HepG2 (cell line): ENCODE results near the gene U2AF2. TPM values are rescaled to one million over a fixed set of nuclear protein-coding genes. Genes with fewer than 3 reads are reported as not detected.

Source experiments
- AGO2 ChIP-seq: fragments of 200-400 bp; formaldehyde crosslinking; optimal IDR thresholded peaks from 2 replicates; pipeline ENCODE3; 2017; ENCODE audit warnings: mild to moderate bottlenecking, low read depth, low read length, moderate library complexity
- AKAP8 ChIP-seq: sonication (generic); formaldehyde crosslinking; IDR thresholded peaks from 2 replicates; pipeline ENCODE4 v1.5.1; 2020; ENCODE audit warnings: mild to moderate bottlenecking, missing genetic modification reagents
- ATF7 ChIP-seq, 2 experiments: fragments of 450-650 bp in 1 of 2; sonication (generic) in 1 of 2; formaldehyde crosslinking in 1 of 2; IDR thresholded peaks; 2 replicates each; pipeline versions ENCODE4 v1.4.0 to v1.6.1; 2016 to 2020; ENCODE audit warnings: antibody characterized with exemption in 1 of 2, mild to moderate bottlenecking in 1 of 2, missing genetic modification reagents in 1 of 2
- KLF16 ChIP-seq, 2 experiments: sonication (generic) in 1 of 2; formaldehyde crosslinking in 1 of 2; IDR thresholded peaks; 2 replicates each; pipeline versions ENCODE4 v1.6.1 to v1.8.0; 2016 to 2023; ENCODE audit warnings: missing genetic modification reagents in 2 of 2, missing compliant biosample characterization in 1 of 2
- LRRFIP1 ChIP-seq: sonication (generic); formaldehyde crosslinking; conservative IDR thresholded peaks from 2 replicates; pipeline ENCODE4 v1.4.0; 2020; ENCODE audit warnings: missing genetic modification reagents
- NFYB ChIP-seq: sonication (generic); formaldehyde crosslinking; IDR thresholded peaks from 2 replicates; pipeline ENCODE4 v1.4.0; 2020; ENCODE audit warnings: missing genetic modification reagents
- NR2C2 ChIP-seq: sonication (generic); formaldehyde crosslinking; IDR thresholded peaks from 2 replicates; pipeline ENCODE4 v1.4.0; 2020; ENCODE audit warnings: missing genetic modification reagents, mild to moderate bottlenecking, moderate library complexity, borderline replicate concordance
- POGZ ChIP-seq: sonication (generic); formaldehyde crosslinking; IDR thresholded peaks from 2 replicates; pipeline ENCODE4 v1.4.0; 2020; ENCODE audit warnings: mild to moderate bottlenecking, missing genetic modification reagents
- SNRNP70 ChIP-seq: fragments of 200-400 bp; formaldehyde crosslinking; IDR thresholded peaks from 2 replicates; pipeline ENCODE4 v1.6.1; 2017; ENCODE audit warnings: mild to moderate bottlenecking, low read depth, low read length, moderate library complexity
- TARDBP ChIP-seq: sonication (generic); formaldehyde crosslinking; IDR thresholded peaks from 2 replicates; pipeline ENCODE4 v1.8.0; 2022; ENCODE audit warnings: mild to moderate bottlenecking, missing genetic modification reagents
- ZFYVE20 ChIP-seq: sonication (generic); formaldehyde crosslinking; IDR thresholded peaks from 2 replicates; pipeline ENCODE4 v1.8.0; 2023; ENCODE audit warnings: low read depth, mild to moderate bottlenecking, moderate library complexity, missing genetic modification reagents, borderline replicate concordance
- ZNF512 ChIP-seq: sonication (generic); formaldehyde crosslinking; IDR thresholded peaks from 2 replicates; pipeline ENCODE4 v1.4.0; 2020; ENCODE audit warnings: mild to moderate bottlenecking, missing genetic modification reagents
- ZNF646 ChIP-seq: sonication (generic); formaldehyde crosslinking; IDR thresholded peaks from 2 replicates; pipeline ENCODE4 v1.9.0; 2021; ENCODE audit warnings: mild to moderate bottlenecking, missing genetic modification reagents
- ZNF672 ChIP-seq: sonication (generic); formaldehyde crosslinking; IDR thresholded peaks from 2 replicates; pipeline ENCODE4 v1.8.1; 2022; ENCODE audit warnings: missing genetic modification reagents
- ZNF674 ChIP-seq: sonication (generic); formaldehyde crosslinking; IDR thresholded peaks from 2 replicates; pipeline ENCODE4 v1.5.0; 2020; ENCODE audit warnings: low read depth, mild to moderate bottlenecking, missing genetic modification reagents
- ZNF709 ChIP-seq: sonication (generic); formaldehyde crosslinking; IDR thresholded peaks from 2 replicates; pipeline ENCODE4 v1.5.0; 2020; ENCODE audit warnings: mild to moderate bottlenecking, missing genetic modification reagents
- ZNF772 ChIP-seq: sonication (generic); formaldehyde crosslinking; IDR thresholded peaks from 2 replicates; pipeline ENCODE4 v1.5.0; 2020; ENCODE audit warnings: mild to moderate bottlenecking, missing genetic modification reagents
- ZNF781 ChIP-seq: sonication (generic); formaldehyde crosslinking; IDR thresholded peaks from 2 replicates; pipeline ENCODE4 v1.5.1; 2020; ENCODE audit warnings: borderline replicate concordance, mild to moderate bottlenecking, missing genetic modification reagents; ENCODE audit errors: not compliant biosample characterization
- polyA plus RNA-seq, 8 experiments: library from polyadenylated mRNA; depleted of rRNA in 3 of 8; stranded (reverse) in 7 of 8; unstranded in 1 of 8; fragments of >200 nt; fragmentation: Illumina TruSeq in 4 of 8; extraction: Trizol in 4 of 8; gene quantifications; 2 replicates each; pipeline versions ENCODE4 v1.2.1 to v1.2.3, GENCODE V29; 2011 to 2016; ENCODE audit warnings: low read depth in 4 of 8, missing spikeins in 1 of 8, mixed read lengths in 1 of 8; ENCODE audit not compliant: insufficient read depth in 1 of 8
- total RNA-seq, 5 experiments: library from RNA; depleted of rRNA; stranded (reverse); fragments of >200 nt; fragmentation: Illumina TruSeq; extraction: Trizol; gene quantifications; 2 replicates each; pipeline ENCODE4 v1.2.3, GENCODE V29; 2016; ENCODE audit warnings: low read depth in 1 of 5

The U2AF2 gene
- total and polyA plus RNA-seq, 2 of the 13 experiments (the other 11 are each of a cell fraction or from before 2014, with no cell fraction given): 84.3 to 124 TPM

GRCh38 chr19:55653651-55654322, 1.0 kb upstream of the U2AF2 start (continued):
- TF ChIP-seq ZNF646 (CRISPR knock-in tag) (no peak), ZNF709 (peak; percentile 51; the same call in 1 of the 2 replicates), ZNF772 (CRISPR knock-in tag) (peak; percentile 39; the same call in 1 of the 2 replicates), NR2C2 (CRISPR knock-in tag) (peak; percentile 90), TARDBP (CRISPR knock-in tag) (peak; percentile 92), KLF16 (CRISPR knock-in tag; IDR thresholded peaks at IDR 0.05) (peak in 1 of 2 experiments; percentile 72; a peak in 1 of 4 replicates), NFYB (CRISPR knock-in tag) (no peak), ZNF781 (no peak), LRRFIP1 (CRISPR knock-in tag) (no peak), ZFYVE20 (CRISPR knock-in tag) (no peak), ATF7 (IDR thresholded peaks at IDR 0.05) (no peak), ATF7 (CRISPR knock-in tag; IDR thresholded peaks at IDR 0.05) (no peak), ZNF672 (CRISPR knock-in tag) (no peak), ZNF512 (CRISPR knock-in tag) (no peak), AKAP8 (peak; percentile 84; the same call in 1 of the 2 replicates), SNRNP70 (no peak), POGZ (CRISPR knock-in tag) (peak; percentile 77), ZNF674 (CRISPR knock-in tag) (no peak), AGO2 (peak; percentile 29)
